HCT116 (cell line): Measurements from ENCODE around the gene C2orf81. TPM values are rescaled to one million over a fixed set of nuclear protein-coding genes. Genes with fewer than 3 reads are reported as not detected.

Experiments used
- ATAC-seq: fragments of 200-7000 bp; cut with Tn5 transposase; 2 replicates; pipeline ENCODE4 v1.9.1; 2020; ENCODE audit warnings: mild to moderate bottlenecking, moderate library complexity
- BruUV-seq: library from RNA; stranded (reverse); fragments of 400-500 nt; replicated peaks from 2 replicates; lab custom pipeline; 2021; lab: Mats Ljungman, UMichigan
- CTCF ChIA-PET: fragments of 300-600 bp; sonication (Branson Sonifier 250); formaldehyde crosslinking; loops from one replicate; lab custom pipeline; 2021; ENCODE audit warnings: antibody characterized with exemption; lab: Charles Lee
- POLR2A ChIA-PET: fragments of 300-600, 350-600 bp; sonication (Branson Sonifier 250); formaldehyde crosslinking; loops from one replicate; lab custom pipeline; 2021; ENCODE audit warnings: antibody characterized with exemption; lab: Charles Lee
- RAD21 ChIA-PET, 2 experiments: fragments of 300-600 bp; sonication (Branson Sonifier 250); formaldehyde crosslinking; loops; one replicate each; lab custom pipeline; 2023; ENCODE audit warnings: low total read pairs in 2 of 2; ENCODE audit not compliant: uncharacterized antibody in 2 of 2, unreplicated experiment in 2 of 2, low non-redundant PET in 1 of 2; lab: Charles Lee
- DNase-seq: peaks from one replicate; pipeline ENCODE4 v3.0.0-alpha.2; 2010; ENCODE audit warnings: low read depth, low spot score
- H2AFZ ChIP-seq: fragments of 200-600 bp; shearing (Covaris generic), sonication (generic); 2 replicates; pipeline ENCODE4 v1.6.1; 2017; ENCODE audit warnings: low read depth, mixed run types, mixed read lengths, antibody characterized with exemption, low read length; ENCODE audit not compliant: poor library complexity, severe bottlenecking
- H3K27ac ChIP-seq: 2 replicates; pipeline ENCODE4 v1.5.1; 2012; ENCODE audit warnings: low read depth, low read length
- H3K27me3 ChIP-seq: fragments of 200-600 bp; sonication (generic); 2 replicates; pipeline ENCODE4 v1.6.1; 2016; ENCODE audit warnings: mixed run types, low read length, mixed read lengths; ENCODE audit not compliant: insufficient read depth
- H3K36me3 ChIP-seq, 2 experiments: fragments of 200-500 bp in 1 of 2; fragments of 200-600 bp in 1 of 2; sonication (Bioruptor generic) in 1 of 2; sonication (generic) in 1 of 2; 2 replicates each; pipeline versions ENCODE4 v1.5.1 to v1.6.1; 2014 to 2016; ENCODE audit warnings: low read length in 2 of 2, inconsistent platforms in 1 of 2, mixed read lengths in 1 of 2, mixed run types in 1 of 2; ENCODE audit not compliant: insufficient read depth in 2 of 2, control insufficient read depth in 1 of 2
- H3K4me1 ChIP-seq, 2 experiments: fragments of 200-600 bp in 1 of 2; sonication (generic) in 1 of 2; 2 replicates each; pipeline versions ENCODE4 v1.5.1 to v1.6.1; 2012 to 2017; ENCODE audit warnings: low read length in 2 of 2, inconsistent platforms in 1 of 2, mild to moderate bottlenecking in 1 of 2, mixed read lengths in 1 of 2, mixed run types in 1 of 2, moderate library complexity in 1 of 2; ENCODE audit not compliant: insufficient read depth in 2 of 2, control insufficient read depth in 1 of 2
- H3K4me2 ChIP-seq: fragments of 200-600 bp; sonication (generic); 2 replicates; pipeline ENCODE4 v1.6.1; 2017; ENCODE audit warnings: mixed run types, low read length, mixed read lengths
- H3K4me3 ChIP-seq, 2 experiments: fragments of 200-600 bp in 1 of 2; sonication (generic) in 1 of 2; replicated peaks in 1 of 2; 2 replicates each; pipeline ENCODE4 v1.5.1; 2011 to 2016; ENCODE audit warnings: low read length in 2 of 2, control low read depth in 1 of 2, low read depth in 1 of 2, mild to moderate bottlenecking in 1 of 2, mixed read lengths in 1 of 2, mixed run types in 1 of 2
- H3K79me2 ChIP-seq: fragments of 200-600 bp; sonication (generic); 2 replicates; pipeline ENCODE4 v1.6.1; 2017; ENCODE audit warnings: mild to moderate bottlenecking, mixed run types, low read length, moderate library complexity, mixed read lengths; ENCODE audit not compliant: insufficient read depth
- H3K9ac ChIP-seq: fragments of 200-600 bp; sonication (generic); 2 replicates; pipeline ENCODE4 v1.6.1; 2016; ENCODE audit warnings: low read length, mixed read lengths
- H3K9me2 ChIP-seq: fragments of 200-600 bp; sonication (generic), shearing (Covaris generic); 2 replicates; pipeline ENCODE4 v1.6.1; 2017; ENCODE audit warnings: mixed run types, mild to moderate bottlenecking, moderate library complexity; ENCODE audit not compliant: insufficient read depth
- H3K9me3 ChIP-seq, 2 experiments: fragments of 200-500 bp in 1 of 2; fragments of 200-600 bp in 1 of 2; sonication (Bioruptor generic) in 1 of 2; sonication (generic) in 1 of 2; 2 replicates each; pipeline ENCODE4 v1.6.1; 2014 to 2017; ENCODE audit warnings: low read length in 2 of 2, mixed read lengths in 2 of 2, inconsistent platforms in 1 of 2, low read depth in 1 of 2, mild to moderate bottlenecking in 1 of 2, mixed run types in 1 of 2, moderate library complexity in 1 of 2; ENCODE audit not compliant: control insufficient read depth in 1 of 2, insufficient read depth in 1 of 2
- H4K20me1 ChIP-seq: fragments of 200-600 bp; sonication (generic), shearing (Covaris generic); 2 replicates; pipeline ENCODE4 v1.6.1; 2017; ENCODE audit warnings: mixed run types, mild to moderate bottlenecking, moderate library complexity; ENCODE audit not compliant: insufficient read depth
- CBX3 ChIP-seq: IDR thresholded peaks from 2 replicates; pipeline ENCODE4 v1.6.1; 2012; ENCODE audit warnings: low read depth
- CTCF ChIP-seq, 3 experiments: fragments of 200-600 bp in 1 of 3; sonication (generic) in 1 of 3; IDR thresholded peaks in 2 of 3; conservative IDR thresholded peaks in 1 of 3; 2 replicates each; pipeline ENCODE4 v1.5.1; 2012 to 2017; ENCODE audit warnings: low read depth in 2 of 3, low read length in 2 of 3, antibody characterized with exemption in 1 of 3, borderline replicate concordance in 1 of 3, control low read depth in 1 of 3, mild to moderate bottlenecking in 1 of 3, mixed read lengths in 1 of 3, mixed run types in 1 of 3, moderate library complexity in 1 of 3; ENCODE audit not compliant: insufficient read depth in 1 of 3
- FOSL1 ChIP-seq: IDR thresholded peaks from 2 replicates; pipeline ENCODE4 v1.6.1; 2012; ENCODE audit warnings: low read depth
- SP1 ChIP-seq: IDR thresholded peaks from 2 replicates; pipeline ENCODE4 v1.6.1; 2012; ENCODE audit warnings: low read depth
- ZFX ChIP-seq: fragments of 450-650 bp; IDR thresholded peaks from 2 replicates; pipeline ENCODE4 v1.6.1; 2017
- intact Hi-C: fragments of 100-400 bp; cut with micrococcal nuclease; formaldehyde crosslinking; loops from 2 replicates; pipeline ENCODE4 v1.10.0; 2022
- total RNA-seq: library from RNA; stranded (reverse); gene quantifications from one replicate; pipeline ENCODE4 v1.2.1, GENCODE V29; 2021; ENCODE audit not compliant: unreplicated experiment

The C2orf81 gene
- total RNA-seq, 1 experiment from 2014 or later, result 6.5 TPM

GRCh38 chr2:74457129-74457548, 35.7 kb upstream of the C2orf81 start:
- Histone ChIP-seq H3K4me3 (peak overlapping the region; percentile 62 to 66), H3K9me2 (no peaks in the 10 kb centered on the region), H3K4me2 (peak overlapping the region; percentile 74), H3K9me3 (no peaks in the 10 kb centered on the region), H3K79me2 (peaks cover 11% of the 10 kb centered on the region; the same call in 1 of the 2 replicates), H3K27ac (peak overlapping the region; percentile 89), H3K9ac (peak overlapping the region; percentile 80), H2AFZ (no peak overlapping the region), H3K36me3 (peaks cover 2 to 7% of the 10 kb centered on the region in 2 experiments; a peak in 2 of 4 replicates), H4K20me1 (no peaks in the 10 kb centered on the region), H3K4me1 (peaks cover 12 to 46% of the 10 kb centered on the region in 2 experiments), H3K27me3 (no peaks in the 10 kb centered on the region)
- ATAC-seq (no peak), DNase-seq (no peak)
- POLR2A ChIA-PET, result interaction anchor here (2.0 kb wide), 1 partner anchor 11 kb away, joined by 21 read pairs; no protein-coding TSS in a partner anchor
- CTCF ChIA-PET, result no interaction called here
- RAD21 ChIA-PET, result no interaction called here
- no peak for TF ChIP-seq CTCF (IDR thresholded peaks at IDR 0.05 in 2 of 3, conservative IDR thresholded peaks at IDR 0.05 in 1 of 3; ENCODE audit: borderline replicate concordance in 1 of 3, insufficient read depth in 1 of 3, low read depth in 2 of 3, low read length in 2 of 3)
- no peak for TF ChIP-seq SP1
- no peak for TF ChIP-seq ZFX
- TF ChIP-seq FOSL1, result no peak
- TF ChIP-seq CBX3, result no peak
- intact Hi-C loops, result loop anchor here (10.0 kb wide), 1 partner anchor 1222 kb away; the partner anchor contains the start of genes CCT7 and PRADC1
- no TSS peak for BruUV-seq
